Esophagus (tissue), 2 donors: ENCODE results near the gene CEP120. TPM values are rescaled to one million over a fixed set of nuclear protein-coding genes. Genes with fewer than 3 reads are reported as not detected.
"Not testable (repeated sequence)": the region's sequence is repeated elsewhere in the genome, so short reads cannot be mapped to it uniquely, and the experiment has no call there.

Experiments used
- H3K27ac ChIP-seq, 2 donors: one replicate each; pipeline ENCODE4 v1.5.1; 2013; ENCODE audit warnings: low read depth in 2 of 2, mild to moderate bottlenecking in 2 of 2, inconsistent platforms in 1 of 2, low read length in 1 of 2, moderate library complexity in 1 of 2
- H3K27me3 ChIP-seq, 2 donors: one replicate each; pipeline ENCODE4 v1.6.1; 2013; ENCODE audit warnings: low read length in 2 of 2, control low read depth in 1 of 2, mild to moderate bottlenecking in 1 of 2; ENCODE audit not compliant: insufficient read depth in 2 of 2, control insufficient read depth in 1 of 2
- H3K36me3 ChIP-seq, 2 donors: one replicate each; pipeline ENCODE4 v1.6.1; 2013; ENCODE audit warnings: low read length in 1 of 2; ENCODE audit not compliant: control insufficient read depth in 2 of 2, insufficient read depth in 2 of 2
- H3K4me1 ChIP-seq, 2 donors: one replicate each; pipeline ENCODE4 v1.6.1; 2013; ENCODE audit warnings: low read length in 1 of 2; ENCODE audit not compliant: control insufficient read depth in 2 of 2, insufficient read depth in 2 of 2
- H3K4me3 ChIP-seq, 2 donors: one replicate each; pipeline ENCODE4 v1.5.1; 2013; ENCODE audit warnings: low read length in 2 of 2, mild to moderate bottlenecking in 2 of 2, low read depth in 1 of 2, moderate library complexity in 1 of 2
- H3K9me3 ChIP-seq, 2 donors: one replicate each; pipeline ENCODE4 v1.6.1; 2013; ENCODE audit warnings: mild to moderate bottlenecking in 2 of 2, low read depth in 1 of 2, low read length in 1 of 2, moderate library complexity in 1 of 2; ENCODE audit not compliant: control insufficient read depth in 2 of 2, insufficient read depth in 1 of 2
- WGBS, 2 donors: extraction: QIAGEN DNeasy Blood & Tissue Kit; methylation state at CpG; one replicate each; pipeline ENCODE4 v1.1.7; 2013; 5-methylcytosine and 5-hydroxymethylcytosine counted together
- polyA plus RNA-seq, 2 donors: library from polyadenylated mRNA; stranded (reverse); fragments of 200-250 nt; gene quantifications; one replicate each; pipeline ENCODE4 v1.2.3, GENCODE V29; 2013
- donor health status: healthy with polysubstance abuse.
- donor health status: Bipolar disorder and iron deficiency.

The CEP120 gene
- polyA plus RNA-seq, 2 donors: 2.6 to 2.9 TPM

DNA sequence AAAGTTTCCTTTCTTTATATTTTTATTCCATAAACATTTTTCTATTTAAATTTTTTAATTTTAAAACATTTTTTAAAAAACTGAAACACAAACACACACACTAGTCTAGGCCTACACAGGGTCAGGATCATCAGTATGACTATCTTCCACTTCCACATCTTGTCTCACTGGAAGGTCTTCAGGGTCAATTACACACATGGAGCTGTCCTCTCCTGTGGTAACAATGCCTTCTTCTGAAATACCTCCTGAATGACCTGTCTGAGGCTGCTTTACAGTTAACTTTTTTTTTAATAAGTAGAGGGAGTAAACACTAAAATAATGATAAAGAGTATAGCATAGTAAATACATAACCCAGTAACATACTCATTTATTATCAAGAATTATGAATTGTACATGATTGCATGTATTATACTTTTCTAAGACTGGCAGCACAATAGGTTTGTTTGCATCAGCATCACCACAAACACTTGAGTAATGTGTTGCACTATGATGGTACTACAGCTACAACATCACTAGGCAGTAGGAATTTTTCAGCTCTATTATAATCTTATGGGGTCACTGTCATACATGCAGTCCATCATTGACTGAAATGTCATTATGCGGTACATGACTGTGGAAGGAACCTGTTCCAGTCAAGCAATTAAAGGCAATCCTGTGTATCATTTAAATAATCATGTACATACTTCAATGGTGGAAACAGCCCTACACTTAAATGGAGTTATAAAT lies 17.4 kb upstream of the CEP120 start:
- H3K27me3 ChIP-seq: no peaks in the 10 kb centered on the region
- WGBS, 2 donors: 95 to 97% methylated on average over 1 of the region's 1 CpG

DNA sequence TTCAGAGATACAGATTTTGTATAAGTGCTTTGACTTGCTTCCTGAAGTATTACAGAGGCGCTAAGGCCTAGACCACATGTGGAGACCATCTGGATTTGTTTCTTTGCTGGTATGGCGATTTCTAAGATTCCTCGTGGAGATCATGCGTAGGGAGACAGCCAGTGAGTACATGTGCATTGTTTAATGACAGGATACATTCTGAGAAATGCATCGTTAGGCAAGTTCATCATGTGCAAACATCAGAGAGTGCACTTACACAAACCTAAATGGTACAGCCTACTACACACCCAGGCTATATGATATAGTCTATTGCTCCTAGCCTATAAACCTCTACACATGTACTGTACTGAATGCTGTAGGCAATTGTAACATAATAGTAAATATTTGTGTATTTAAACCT lies 16.5 kb upstream of the CEP120 start:
- WGBS, 2 donors: 91 to 92% methylated on average over 5 of the region's 5 CpGs
- Histone ChIP-seq H3K27me3 (no peaks in the 10 kb centered on the region), H3K36me3 (no peaks in the 10 kb centered on the region), H3K9me3 (no peaks in the 10 kb centered on the region), H3K4me3 (no peak overlapping the region), H3K4me1 (peaks cover 0 to 3% of the 10 kb centered on the region in 2 donors), H3K27ac (no peak overlapping the region)

More for the DNA sequence above, 17.4 kb upstream of the CEP120 start:
- Histone ChIP-seq H3K4me1 (peaks cover 0 to 3% of the 10 kb centered on the region in 2 donors), H3K9me3 (no peaks in the 10 kb centered on the region), H3K36me3 (no peaks in the 10 kb centered on the region), H3K4me3 (no peak overlapping the region), H3K27ac (no peak overlapping the region)

DNA sequence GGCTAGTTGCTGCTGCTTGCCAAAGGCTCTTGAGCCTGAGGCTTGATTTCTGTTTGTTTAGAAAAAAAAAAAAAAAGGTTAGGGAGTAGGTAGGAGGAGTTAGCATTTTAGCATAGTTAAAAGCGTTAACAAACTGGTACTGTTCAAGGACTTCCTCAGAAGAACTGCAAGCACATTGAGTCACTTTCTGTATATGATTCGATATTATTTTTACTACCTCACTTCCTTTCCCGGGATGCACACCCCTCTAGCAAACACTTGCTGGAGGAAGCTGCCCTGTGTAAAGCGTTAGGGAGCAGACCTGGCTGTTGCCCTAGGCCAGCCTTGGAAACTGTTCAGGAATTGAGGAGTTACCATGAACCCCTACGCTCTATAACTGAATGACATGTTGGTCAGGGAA lies 15.7 kb upstream of the CEP120 start:
- H3K27ac ChIP-seq: peak overlapping the region in 1 of 2 donors; percentile 54
- H3K9me3 ChIP-seq: no peaks in the 10 kb centered on the region
- H3K4me3 ChIP-seq: no peak overlapping the region
- H3K27me3 ChIP-seq: no peaks in the 10 kb centered on the region
- 38 to 52% methylated on average over 5 of the region's 5 CpGs for WGBS, 2 donors
- H3K36me3 ChIP-seq: no peaks in the 10 kb centered on the region
- H3K4me1 ChIP-seq: peaks cover 0 to 3% of the 10 kb centered on the region in 2 donors

DNA sequence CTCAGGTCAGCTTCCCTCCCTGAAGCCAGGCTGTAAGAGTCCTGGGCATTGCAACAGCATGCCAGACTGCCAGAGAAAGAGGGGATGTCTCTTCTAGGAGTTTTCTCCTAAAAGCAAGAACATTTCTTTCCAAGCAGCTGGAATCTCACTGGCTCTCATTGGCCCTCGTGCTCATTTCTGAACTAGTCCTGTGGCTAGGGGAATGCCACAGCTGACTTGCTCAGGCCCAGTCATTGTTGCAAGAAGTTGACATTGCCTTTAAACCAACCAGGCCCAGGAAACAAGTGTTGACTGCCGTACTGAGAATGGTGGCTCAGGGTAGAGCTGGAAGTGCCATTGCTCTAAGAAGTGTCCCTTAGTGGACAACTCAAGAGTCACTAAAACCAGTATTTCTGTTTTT lies 15.0 kb upstream of the CEP120 start:
- 72 to 85% methylated on average over 2 of the region's 2 CpGs for WGBS, 2 donors
- no peaks in the 10 kb centered on the region for H3K36me3 ChIP-seq
- H3K27ac ChIP-seq: no peak overlapping the region
- H3K9me3 ChIP-seq: no peaks in the 10 kb centered on the region
- H3K4me1 ChIP-seq: peaks cover 0 to 3% of the 10 kb centered on the region in 2 donors
- no peak overlapping the region for H3K4me3 ChIP-seq
- H3K27me3 ChIP-seq: no peaks in the 10 kb centered on the region

DNA sequence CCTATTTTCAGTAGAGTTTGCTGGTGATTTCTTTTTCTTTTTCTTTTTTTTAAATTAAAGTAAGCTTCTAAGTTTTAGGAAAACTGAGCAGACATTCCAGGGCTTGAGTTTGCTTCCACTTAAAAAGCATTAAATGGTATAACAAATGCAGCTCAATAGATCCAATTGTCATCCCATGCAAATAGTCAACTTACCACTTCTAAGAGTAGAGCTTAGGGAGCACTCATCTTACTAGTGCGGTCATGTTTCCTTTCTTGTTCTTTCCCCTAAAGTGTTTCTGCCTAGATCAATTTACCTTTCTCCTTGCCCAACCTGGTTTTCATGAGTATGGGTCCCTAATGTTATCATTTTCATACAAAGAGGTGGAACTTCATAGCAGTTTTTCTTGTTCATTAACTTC lies 13.0 kb upstream of the CEP120 start:
- H3K4me1 ChIP-seq: peaks cover 0 to 3% of the 10 kb centered on the region in 2 donors
- no peak overlapping the region for H3K4me3 ChIP-seq
- no peak overlapping the region for H3K27ac ChIP-seq
- H3K27me3 ChIP-seq: no peaks in the 10 kb centered on the region
- WGBS, 2 donors: 93 to 94% methylated on average over 1 of the region's 1 CpG
- H3K36me3 ChIP-seq: no peaks in the 10 kb centered on the region
- no peaks in the 10 kb centered on the region for H3K9me3 ChIP-seq

DNA sequence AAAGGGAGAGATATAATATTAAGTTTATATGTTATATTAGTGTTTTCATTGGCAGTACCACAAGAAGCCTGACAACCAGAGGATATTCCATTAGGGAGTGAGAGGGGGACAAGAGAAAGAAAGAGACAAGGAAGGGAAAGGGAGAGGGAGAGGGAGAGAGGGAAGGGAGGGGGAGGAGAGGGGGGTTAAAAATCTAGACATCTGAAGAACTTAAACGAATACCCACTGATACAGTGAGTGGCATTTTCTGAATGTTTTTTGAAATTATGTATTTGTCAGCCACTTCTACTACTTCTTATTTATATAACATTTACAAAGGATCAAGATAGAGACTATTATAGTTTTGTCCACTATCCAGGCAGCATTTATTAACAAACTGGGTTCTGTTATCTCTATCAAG lies 11.6 kb upstream of the CEP120 start:
- Histone ChIP-seq H3K9me3 (no peaks in the 10 kb centered on the region), H3K4me3 (no peak overlapping the region), H3K27ac (no peak overlapping the region), H3K27me3 (no peaks in the 10 kb centered on the region), H3K4me1 (peaks cover 0 to 3% of the 10 kb centered on the region in 2 donors), H3K36me3 (no peaks in the 10 kb centered on the region)
- WGBS, 2 donors: 88% methylated on average over 1 of the region's 1 CpG

DNA sequence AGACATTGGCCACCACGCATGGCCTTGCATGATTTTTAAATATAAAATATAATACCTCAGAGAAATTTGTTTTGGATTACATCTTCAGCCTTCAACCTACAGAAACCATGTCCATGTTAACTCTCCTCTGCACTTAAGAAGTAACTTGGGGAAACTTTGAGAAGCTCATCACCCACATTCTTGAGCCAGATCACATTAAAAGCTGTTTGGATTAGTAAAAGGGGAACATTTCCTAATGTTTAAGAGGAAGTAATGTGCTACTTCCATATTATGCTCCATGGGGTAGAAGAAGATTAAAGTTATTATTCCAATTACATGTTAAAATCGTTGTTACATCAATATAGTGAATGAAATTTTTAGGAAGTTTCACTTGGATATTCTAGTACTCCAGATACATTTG lies 10.4 kb upstream of the CEP120 start:
- H3K27me3 ChIP-seq: no peaks in the 10 kb centered on the region
- no peak overlapping the region for H3K4me3 ChIP-seq
- H3K36me3 ChIP-seq: no peaks in the 10 kb centered on the region
- WGBS, 2 donors: 89 to 93% methylated on average over 2 of the region's 2 CpGs
- H3K4me1 ChIP-seq: no peaks in the 10 kb centered on the region
- H3K9me3 ChIP-seq: no peaks in the 10 kb centered on the region
- H3K27ac ChIP-seq: no peak overlapping the region

DNA sequence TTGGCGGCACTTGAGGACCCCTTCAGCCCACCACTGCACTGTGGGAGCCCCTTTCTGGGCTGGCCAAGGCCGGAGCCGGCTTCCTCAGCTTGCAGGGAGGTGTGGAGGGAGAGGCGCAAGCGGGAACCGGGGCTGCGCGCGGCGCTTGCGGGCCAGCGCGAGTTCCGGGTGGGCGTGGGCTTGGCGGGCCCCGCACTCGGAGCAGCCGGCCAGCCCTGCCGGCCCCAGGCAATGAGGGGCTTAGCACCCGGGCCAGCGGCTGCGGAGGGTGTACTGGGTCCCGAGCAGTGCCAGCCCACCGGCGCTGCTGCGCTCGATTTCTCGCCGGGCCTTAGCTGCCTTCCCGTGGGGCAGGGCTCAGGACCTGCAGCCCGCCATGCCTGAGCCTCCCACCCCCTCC lies 7.2 kb upstream of the CEP120 start:
- not testable (repeated sequence) for H3K4me3 ChIP-seq, H3K9me3 ChIP-seq, H3K27ac ChIP-seq, H3K4me1 ChIP-seq, H3K36me3 ChIP-seq, H3K27me3 ChIP-seq
- 83 to 89% methylated on average over 28 to 32 of the region's 32 CpGs for WGBS, 2 donors

DNA sequence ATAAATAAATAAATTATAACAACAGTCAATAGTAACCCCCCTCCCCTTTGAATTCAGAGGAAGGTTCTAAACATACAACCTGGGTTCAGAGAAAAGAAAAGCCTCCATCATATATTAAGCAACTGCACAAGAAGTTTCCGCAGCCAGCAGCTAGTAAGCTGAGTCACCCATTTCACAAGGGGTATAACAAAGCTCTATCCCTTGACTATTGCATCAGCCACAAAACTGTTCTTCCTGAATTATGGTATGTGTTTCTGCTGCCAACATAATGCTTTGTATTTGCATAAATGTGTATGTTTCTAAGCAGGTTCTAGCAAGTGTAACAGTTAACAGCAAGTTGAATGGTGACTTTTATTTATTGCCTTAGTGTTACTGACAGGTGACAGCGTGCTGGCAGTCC lies 6.8 kb upstream of the CEP120 start:
- Histone ChIP-seq H3K4me3 (no peak overlapping the region), H3K4me1 (no peaks in the 10 kb centered on the region), H3K27me3 (no peaks in the 10 kb centered on the region), H3K36me3 (no peaks in the 10 kb centered on the region), H3K27ac (no peak overlapping the region), H3K9me3 (no peaks in the 10 kb centered on the region)
- 51 to 75% methylated on average over 2 of the region's 2 CpGs for WGBS, 2 donors

DNA sequence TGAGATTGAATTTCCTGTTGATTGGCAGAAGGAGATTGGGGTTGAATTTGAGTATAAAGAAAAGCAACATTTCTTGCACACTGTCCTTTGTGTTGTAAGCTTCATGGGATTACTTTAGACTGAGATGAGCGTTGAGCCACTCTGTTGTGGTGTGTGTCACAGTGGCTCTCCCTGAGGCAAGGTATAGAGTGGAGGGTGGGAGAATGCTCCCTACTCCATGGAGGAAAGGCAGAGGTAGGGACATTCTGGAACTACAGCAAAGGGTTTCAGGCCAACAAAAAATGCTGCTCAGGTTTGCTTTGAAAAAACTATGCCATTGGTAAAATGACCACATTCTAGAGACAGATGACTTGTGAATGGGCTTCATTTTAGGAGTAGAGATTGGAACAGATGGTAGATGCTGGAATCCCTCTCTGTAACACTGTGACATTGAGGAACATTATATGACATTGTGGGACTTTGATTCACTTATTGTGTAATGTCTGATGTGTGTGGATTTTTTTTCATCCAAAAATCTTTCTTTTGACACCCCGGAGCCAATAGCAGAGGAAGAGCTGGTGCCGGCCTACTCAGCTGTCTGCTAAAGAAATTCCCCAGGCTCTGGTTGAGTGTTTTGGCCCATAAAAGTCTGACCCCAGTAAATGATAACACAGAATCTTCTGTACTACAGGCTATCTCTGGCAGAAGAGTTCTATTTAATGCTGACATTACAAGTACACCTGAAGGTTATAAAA lies 6.2 kb upstream of the CEP120 start:
- Histone ChIP-seq H3K27me3 (no peaks in the 10 kb centered on the region), H3K4me1 (no peaks in the 10 kb centered on the region), H3K9me3 (no peaks in the 10 kb centered on the region), H3K36me3 (no peaks in the 10 kb centered on the region), H3K27ac (peak overlapping the region; percentile 43 to 73), H3K4me3 (no peak overlapping the region)
- 67 to 74% methylated on average over 3 of the region's 3 CpGs for WGBS, 2 donors
